Activated CD8-positive, alpha-beta T cell treated with anti-CD3 and anti-CD28 coated beads for 36 hours (primary cell): Measurements from ENCODE around the gene IQSEC3. TPM values are rescaled to one million over a fixed set of nuclear protein-coding genes. Genes with fewer than 3 reads are reported as not detected.

Experiments
- ATAC-seq: fragments of 200-7000 bp; cut with Tn5 transposase; one replicate; pipeline ENCODE4 v1.10.0; 2021; ENCODE audit warnings: mild to moderate bottlenecking, moderate library complexity
- CTCF ChIA-PET: fragments of 350-600 bp; sonication (Branson Sonifier 250); formaldehyde crosslinking; loops from one replicate; lab custom pipeline; 2021; ENCODE audit warnings: antibody characterized with exemption; lab: Charles Lee
- POLR2A ChIA-PET: fragments of 350-600 bp; sonication (Branson Sonifier 250); formaldehyde crosslinking; loops from one replicate; lab custom pipeline; 2021; ENCODE audit warnings: antibody characterized with exemption; lab: Charles Lee
- DNase-seq: peaks from one replicate; pipeline ENCODE4 v3.0.0-alpha.2; 2020
- H3K27ac Mint-ChIP-seq: one replicate; pipeline ENCODE4 v1.8.0; 2021; ENCODE audit warnings: mild to moderate bottlenecking, mixed read lengths
- H3K27me3 Mint-ChIP-seq: one replicate; pipeline ENCODE4 v1.8.0; 2021; ENCODE audit warnings: mixed read lengths
- H3K36me3 Mint-ChIP-seq: one replicate; pipeline ENCODE4 v1.8.0; 2021; ENCODE audit warnings: low read depth, mixed read lengths
- H3K4me1 Mint-ChIP-seq: one replicate; pipeline ENCODE4 v1.8.0; 2021; ENCODE audit warnings: low read depth, mixed read lengths
- H3K4me3 Mint-ChIP-seq: one replicate; pipeline ENCODE4 v1.8.0; 2021; ENCODE audit warnings: mild to moderate bottlenecking, moderate library complexity, mixed read lengths
- H3K9me3 Mint-ChIP-seq: one replicate; pipeline ENCODE4 v1.8.0; 2021; ENCODE audit warnings: mixed read lengths
- intact Hi-C: fragments of 100-400 bp; cut with micrococcal nuclease; formaldehyde crosslinking; loops from one replicate; pipeline ENCODE4 v1.10.0; 2022
- total RNA-seq, 2 experiments: library from RNA; stranded (reverse); gene quantifications; one replicate each; pipeline ENCODE4 v1.2.3, GENCODE V29; 2021
- TF ChIP-seq, protein P1 (sequence below): fragments of 200-600 bp; IDR thresholded peaks from one replicate; pipeline ENCODE4 v1.8.0; 2022; ENCODE audit warnings: antibody characterized with exemption, mild to moderate bottlenecking

Gene IQSEC3
- total RNA-seq, 2 experiments from 2014 or later, result 2.5 to 2.7 TPM

DNA sequence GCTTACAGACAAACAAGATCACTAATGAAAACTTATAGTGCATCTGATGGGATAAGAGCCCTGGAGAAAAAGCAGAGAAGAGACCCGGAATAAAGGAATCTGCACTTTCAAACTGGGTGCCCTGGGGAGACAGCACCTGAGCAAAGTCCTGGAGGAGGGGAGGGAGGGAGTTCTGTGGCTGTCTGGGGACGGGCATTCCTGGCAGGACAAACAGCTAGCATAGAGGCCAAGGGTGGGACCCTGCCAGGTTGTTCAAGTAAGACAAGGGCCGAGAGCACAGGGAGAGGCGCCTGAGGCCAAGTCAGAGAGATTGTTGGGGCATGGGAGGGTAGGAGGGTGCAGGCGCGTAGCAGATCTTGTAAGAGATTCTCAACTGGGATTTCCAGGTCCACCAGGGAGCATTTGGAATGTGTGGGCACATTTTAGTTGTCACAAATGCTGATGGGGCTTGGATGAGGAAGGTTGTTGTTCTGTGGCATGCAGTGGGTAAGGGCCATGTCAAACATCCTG lies 14.2 kb downstream of the IQSEC3 start:
- DNase-seq (no peak), ATAC-seq (no peak)
- CTCF ChIA-PET, result no interaction called here
- no peaks in the 10 kb centered on the region for H3K36me3 Mint-ChIP-seq
- no peak overlapping the region for H3K4me3 Mint-ChIP-seq
- H3K27me3 Mint-ChIP-seq, result peaks cover 35% of the 10 kb centered on the region
- no peaks in the 10 kb centered on the region for H3K9me3 Mint-ChIP-seq
- no peaks in the 10 kb centered on the region for H3K4me1 Mint-ChIP-seq
- TF ChIP-seq, protein P1, sequence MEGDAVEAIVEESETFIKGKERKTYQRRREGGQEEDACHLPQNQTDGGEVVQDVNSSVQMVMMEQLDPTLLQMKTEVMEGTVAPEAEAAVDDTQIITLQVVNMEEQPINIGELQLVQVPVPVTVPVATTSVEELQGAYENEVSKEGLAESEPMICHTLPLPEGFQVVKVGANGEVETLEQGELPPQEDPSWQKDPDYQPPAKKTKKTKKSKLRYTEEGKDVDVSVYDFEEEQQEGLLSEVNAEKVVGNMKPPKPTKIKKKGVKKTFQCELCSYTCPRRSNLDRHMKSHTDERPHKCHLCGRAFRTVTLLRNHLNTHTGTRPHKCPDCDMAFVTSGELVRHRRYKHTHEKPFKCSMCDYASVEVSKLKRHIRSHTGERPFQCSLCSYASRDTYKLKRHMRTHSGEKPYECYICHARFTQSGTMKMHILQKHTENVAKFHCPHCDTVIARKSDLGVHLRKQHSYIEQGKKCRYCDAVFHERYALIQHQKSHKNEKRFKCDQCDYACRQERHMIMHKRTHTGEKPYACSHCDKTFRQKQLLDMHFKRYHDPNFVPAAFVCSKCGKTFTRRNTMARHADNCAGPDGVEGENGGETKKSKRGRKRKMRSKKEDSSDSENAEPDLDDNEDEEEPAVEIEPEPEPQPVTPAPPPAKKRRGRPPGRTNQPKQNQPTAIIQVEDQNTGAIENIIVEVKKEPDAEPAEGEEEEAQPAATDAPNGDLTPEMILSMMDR, result no peak
- POLR2A ChIA-PET, result no interaction called here
- no peak overlapping the region for H3K27ac Mint-ChIP-seq
- intact Hi-C loops, result no loop called here

DNA sequence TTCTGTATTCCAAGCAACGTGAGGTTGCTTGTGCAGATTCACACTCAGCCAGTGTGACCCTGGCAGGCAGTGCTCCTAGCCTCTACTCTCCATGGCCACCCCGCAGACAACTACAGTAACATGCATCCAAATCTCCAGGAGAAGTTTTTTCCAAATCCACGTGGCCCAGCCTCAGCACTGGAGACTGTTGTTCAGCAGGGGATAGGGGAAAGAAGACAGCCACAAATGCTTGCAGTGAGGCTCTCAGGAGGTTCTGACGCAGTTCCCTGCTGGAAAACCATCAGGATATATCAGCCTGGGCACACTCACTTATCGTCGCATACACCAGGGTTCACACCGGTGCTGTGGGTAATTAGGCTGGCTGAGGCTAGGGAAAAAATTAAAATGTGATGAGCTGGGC lies 16.2 kb downstream of the IQSEC3 start:
- Mint-ChIP-seq H3K9me3 (no peaks in the 10 kb centered on the region), H3K36me3 (no peaks in the 10 kb centered on the region), H3K4me3 (no peak overlapping the region), H3K4me1 (no peaks in the 10 kb centered on the region), H3K27ac (no peak overlapping the region), H3K27me3 (peaks cover 28% of the 10 kb centered on the region)
- CTCF ChIA-PET, result no interaction called here
- no peak for ATAC-seq
- DNase-seq, result no peak
- intact Hi-C loops, result no loop called here
- TF ChIP-seq, protein P1, result no peak
- POLR2A ChIA-PET, result interaction anchor here (0.6 kb wide), 1 partner anchor 14 kb away, joined by 3 read pairs; no protein-coding TSS in a partner anchor

DNA sequence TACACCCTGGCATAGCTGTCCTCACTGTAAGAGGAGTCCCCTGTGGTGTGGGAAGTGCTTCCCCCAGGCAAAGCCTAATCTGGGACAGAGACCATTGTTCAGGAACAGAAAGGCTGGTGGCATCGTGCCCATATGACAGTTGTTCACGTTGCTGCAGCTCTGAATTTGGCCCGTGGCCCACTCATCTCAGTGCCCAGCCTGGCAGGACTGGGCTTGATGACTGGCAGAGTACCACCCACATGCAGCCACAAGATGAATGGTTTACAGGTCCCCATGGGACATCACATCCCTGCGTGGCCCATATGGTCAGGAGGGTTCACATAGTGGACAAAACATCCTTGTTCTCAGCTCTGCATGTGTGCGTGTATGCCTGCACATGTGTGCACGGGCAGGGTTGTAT lies 17.5 kb downstream of the IQSEC3 start:
- TF ChIP-seq, protein P1, result no peak
- DNase-seq (no peak), ATAC-seq (no peak)
- no peaks in the 10 kb centered on the region for H3K36me3 Mint-ChIP-seq
- no peaks in the 10 kb centered on the region for H3K9me3 Mint-ChIP-seq
- ChIA-PET POLR2A (no interaction called here), CTCF (no interaction called here)
- peaks cover 25% of the 10 kb centered on the region for H3K27me3 Mint-ChIP-seq
- no peak overlapping the region for H3K27ac Mint-ChIP-seq
- no peaks in the 10 kb centered on the region for H3K4me1 Mint-ChIP-seq
- no peak overlapping the region for H3K4me3 Mint-ChIP-seq
- intact Hi-C loops, result no loop called here

DNA sequence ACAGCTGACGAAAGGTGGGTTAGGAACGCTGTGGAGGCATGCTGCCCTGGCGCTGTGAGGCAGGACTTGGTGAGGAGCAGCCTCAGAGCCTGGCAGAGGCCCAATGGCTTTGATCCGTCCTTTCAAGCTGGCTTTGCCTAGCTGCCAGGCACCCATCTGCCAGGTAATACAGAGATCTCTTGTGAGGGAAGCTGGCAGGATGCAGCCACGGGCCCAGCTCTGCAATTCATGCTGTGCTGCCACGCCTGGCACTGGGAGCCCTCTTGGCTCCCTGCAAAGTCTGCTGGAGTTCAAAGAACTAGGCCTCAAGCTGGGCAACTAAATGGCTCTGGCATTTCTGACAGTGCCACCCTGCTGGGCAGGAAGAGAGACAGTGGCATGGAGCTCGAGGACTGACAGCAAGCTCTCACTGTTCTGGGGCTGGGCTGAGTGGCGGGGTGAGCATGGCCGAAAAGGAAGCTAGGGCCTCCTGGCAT lies 18.7 kb downstream of the IQSEC3 start:
- no peaks in the 10 kb centered on the region for H3K4me1 Mint-ChIP-seq
- no peaks in the 10 kb centered on the region for H3K36me3 Mint-ChIP-seq
- peaks cover 16% of the 10 kb centered on the region for H3K27me3 Mint-ChIP-seq
- no peak overlapping the region for H3K4me3 Mint-ChIP-seq
- H3K27ac Mint-ChIP-seq, result no peak overlapping the region
- ChIA-PET POLR2A (no interaction called here), CTCF (no interaction called here)
- intact Hi-C loops, result no loop called here
- H3K9me3 Mint-ChIP-seq, result peaks cover 5% of the 10 kb centered on the region
- TF ChIP-seq, protein P1, result no peak
- DNase-seq, result no peak
- no peak for ATAC-seq

DNA sequence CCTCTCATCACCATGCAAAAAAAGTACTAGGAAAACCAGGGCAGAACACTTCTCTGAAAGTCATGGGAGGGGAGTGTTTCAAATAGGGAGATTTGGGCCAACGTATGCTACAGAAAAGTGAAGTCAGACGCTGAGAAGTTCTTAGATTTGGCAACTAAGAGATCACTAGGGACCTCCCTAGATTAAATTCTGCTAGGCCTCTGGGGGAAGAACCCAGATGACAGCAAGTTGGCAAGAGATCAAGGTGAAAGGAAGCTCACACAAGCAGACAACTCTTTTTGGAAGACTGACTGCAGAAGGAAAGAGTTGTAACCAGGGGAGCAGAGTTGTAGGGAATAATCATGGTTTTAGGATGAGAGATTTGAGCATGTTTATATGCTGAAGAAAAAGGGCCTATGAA lies 20.7 kb downstream of the IQSEC3 start:
- Mint-ChIP-seq H3K27ac (no peak overlapping the region), H3K9me3 (peaks cover 5% of the 10 kb centered on the region), H3K4me1 (no peaks in the 10 kb centered on the region), H3K36me3 (no peaks in the 10 kb centered on the region), H3K27me3 (no peaks in the 10 kb centered on the region), H3K4me3 (no peak overlapping the region)
- ChIA-PET CTCF (no interaction called here), POLR2A (no interaction called here)
- no peak for ATAC-seq
- DNase-seq, result no peak
- TF ChIP-seq, protein P1, result no peak
- intact Hi-C loops, result no loop called here
